Small intestine (tissue), 7 donors: Measurements from ENCODE around the gene RNF115. TPM values are rescaled to one million over a fixed set of nuclear protein-coding genes. Genes with fewer than 3 reads are reported as not detected.

Experiments
- DNase-seq, 2 donors: peaks; one replicate each; pipeline versions ENCODE4 v3.0.0 to v3.0.0-alpha.2; 2013
- FAIRE-seq: peaks from 2 replicates; lab custom pipeline; 2012; peaks lifted over from hg19 to GRCh38; lab: Jason Lieb, UNC
- H3K27ac ChIP-seq, 3 donors: one replicate each; pipeline ENCODE4 v1.5.1; 2013; ENCODE audit warnings: low read length in 2 of 3, mild to moderate bottlenecking in 2 of 3, control low read depth in 1 of 3, inconsistent platforms in 1 of 3, low read depth in 1 of 3, moderate library complexity in 1 of 3
- H3K27me3 ChIP-seq, 3 donors: one replicate each; pipeline ENCODE4 v1.6.1; 2013; ENCODE audit warnings: low read length in 3 of 3, inconsistent platforms in 1 of 3; ENCODE audit not compliant: control insufficient read depth in 3 of 3, insufficient read depth in 3 of 3
- H3K36me3 ChIP-seq, 3 donors: one replicate each; pipeline ENCODE4 v1.6.1; 2013; ENCODE audit warnings: low read length in 3 of 3, inconsistent platforms in 1 of 3, low read depth in 1 of 3, mild to moderate bottlenecking in 1 of 3, moderate library complexity in 1 of 3; ENCODE audit not compliant: control insufficient read depth in 3 of 3, insufficient read depth in 2 of 3
- H3K4me1 ChIP-seq, 3 donors: one replicate each; pipeline ENCODE4 v1.6.1; 2013; ENCODE audit warnings: low read length in 2 of 3, inconsistent platforms in 1 of 3, low read depth in 1 of 3, mild to moderate bottlenecking in 1 of 3, moderate library complexity in 1 of 3; ENCODE audit not compliant: control insufficient read depth in 3 of 3, insufficient read depth in 2 of 3
- H3K4me3 ChIP-seq, 3 donors: one replicate each; pipeline ENCODE4 v1.5.1; 2013; ENCODE audit warnings: low read length in 3 of 3, control low read depth in 1 of 3, inconsistent platforms in 1 of 3, low read depth in 1 of 3, mild to moderate bottlenecking in 1 of 3, moderate library complexity in 1 of 3
- H3K9me3 ChIP-seq, 2 donors: one replicate each; pipeline ENCODE4 v1.6.1; 2013; ENCODE audit warnings: low read depth in 1 of 2, low read length in 1 of 2; ENCODE audit not compliant: control insufficient read depth in 2 of 2, insufficient read depth in 1 of 2
- WGBS, 3 donors: extraction: QIAGEN DNeasy Blood & Tissue Kit; methylation state at CpG; one replicate each; pipeline ENCODE4 v1.1.7; 2013; 5-methylcytosine and 5-hydroxymethylcytosine counted together
- polyA plus RNA-seq, 4 donors: library from polyadenylated mRNA; stranded (reverse) in 3 of 4; unstranded in 1 of 4; fragments of 200-250 nt in 3 of 4; fragments of 120-200 nt in 1 of 4; gene quantifications; one replicate each; pipeline versions ENCODE4 v1.2.1 to v1.2.3, GENCODE V29; 2013
- donor health status: healthy with polysubstance abuse.
- donor health status: control.
- donor health status: control.
- donor health status: Bipolar disorder and iron deficiency.
- donor health status: healthy.

RNF115 gene
- polyA plus RNA-seq, 4 donors: 2.7 to 12.3 (median 4.0) TPM

GRCh38 chr1:145706086-145706664 is 117.7 kb downstream of the RNF115 start:
- H3K27me3 ChIP-seq: no peaks in the 10 kb centered on the region
- WGBS, 3 donors: 21 to 71% (median 37%) methylated on average over 2 of the region's 2 CpGs
- H3K4me1 ChIP-seq: peaks cover 0 to 36% (median 5%) of the 10 kb centered on the region in 3 donors
- peak overlapping the region in 2 of 3 donors; percentile 74 to 93 for H3K27ac ChIP-seq
- peak overlapping the region in 2 of 3 donors; percentile 48 to 65 for H3K4me3 ChIP-seq
- peaks cover 0 to 2% (median 0%) of the 10 kb centered on the region in 3 donors for H3K36me3 ChIP-seq
- FAIRE-seq (no peak), DNase-seq (peak; percentile 41 to 64)
- H3K9me3 ChIP-seq: no peaks in the 10 kb centered on the region

GRCh38 chr1:145705622-145706021 is 118.3 kb downstream of the RNF115 start:
- H3K36me3 ChIP-seq: peaks cover 0 to 2% (median 0%) of the 10 kb centered on the region in 3 donors
- H3K4me1 ChIP-seq: peaks cover 0 to 31% (median 5%) of the 10 kb centered on the region in 3 donors
- H3K27ac ChIP-seq: no peak overlapping the region
- WGBS, 3 donors: 90 to 93% (median 92%) methylated on average over 7 of the region's 7 CpGs
- H3K27me3 ChIP-seq: no peaks in the 10 kb centered on the region
- peak overlapping the region in 1 of 3 donors; percentile 65 for H3K4me3 ChIP-seq
- no peak for FAIRE-seq
- no peak for DNase-seq
- H3K9me3 ChIP-seq: no peaks in the 10 kb centered on the region

GRCh38 chr1:145702826-145703225 is 121.1 kb downstream of the RNF115 start:
- 83 to 89% (median 88%) methylated on average over 7 of the region's 7 CpGs for WGBS, 3 donors
- Histone ChIP-seq H3K9me3 (no peaks in the 10 kb centered on the region), H3K27me3 (no peaks in the 10 kb centered on the region), H3K4me1 (peaks cover 0 to 11% (median 5%) of the 10 kb centered on the region in 3 donors), H3K36me3 (peaks cover 0 to 5% (median 0%) of the 10 kb centered on the region in 3 donors), H3K4me3 (no peak overlapping the region), H3K27ac (no peak overlapping the region)
- DNase-seq (no peak), FAIRE-seq (no peak)

GRCh38 chr1:145702052-145702451 is 121.8 kb downstream of the RNF115 start:
- no peak for FAIRE-seq
- H3K36me3 ChIP-seq: peaks cover 0 to 5% (median under 1%) of the 10 kb centered on the region in 3 donors
- DNase-seq: peak in 1 of 2 donors; percentile 54
- no peak overlapping the region for H3K27ac ChIP-seq
- H3K27me3 ChIP-seq: no peaks in the 10 kb centered on the region
- H3K4me3 ChIP-seq: no peak overlapping the region
- no peaks in the 10 kb centered on the region for H3K9me3 ChIP-seq
- 71 to 84% (median 77%) methylated on average over 2 of the region's 2 CpGs for WGBS, 3 donors
- H3K4me1 ChIP-seq: peaks cover 0 to 4% (median 2%) of the 10 kb centered on the region in 3 donors

- no peaks in the 10 kb centered on the region for H3K9me3 ChIP-seq
- DNase-seq: no peak
- H3K27ac ChIP-seq: no peak overlapping the region
- no peak for FAIRE-seq
- no peaks in the 10 kb centered on the region for H3K27me3 ChIP-seq
- H3K4me1 ChIP-seq: peaks cover 0 to 2% (median 0%) of the 10 kb centered on the region in 3 donors
- no peak overlapping the region for H3K4me3 ChIP-seq
- 83 to 98% (median 92%) methylated on average over 2 of the region's 2 CpGs for WGBS, 3 donors
- peaks cover 0 to 8% (median 7%) of the 10 kb centered on the region in 3 donors for H3K36me3 ChIP-seq
These were observed 122.5 kb downstream of the RNF115 start for GRCh38 chr1:145701306-145701862.

- FAIRE-seq (no peak), DNase-seq (no peak)
- peaks cover 0 to 2% (median 0%) of the 10 kb centered on the region in 3 donors for H3K4me1 ChIP-seq
- no peaks in the 10 kb centered on the region for H3K27me3 ChIP-seq
- no peak overlapping the region for H3K4me3 ChIP-seq
- WGBS, 3 donors: 95 to 97% (median 95%) methylated on average over 3 of the region's 3 CpGs
- no peaks in the 10 kb centered on the region for H3K9me3 ChIP-seq
- peaks cover 0 to 14% (median 7%) of the 10 kb centered on the region in 3 donors for H3K36me3 ChIP-seq
- H3K27ac ChIP-seq: no peak overlapping the region
These were observed 127.3 kb downstream of the RNF115 start for GRCh38 chr1:145696630-145696960.

GRCh38 chr1:145695821-145696629 is 127.9 kb downstream of the RNF115 start:
- no peaks in the 10 kb centered on the region for H3K9me3 ChIP-seq
- peaks cover 0 to 11% (median 7%) of the 10 kb centered on the region in 3 donors for H3K36me3 ChIP-seq
- peaks cover 0 to under 1% (median under 1%) of the 10 kb centered on the region in 3 donors for H3K4me1 ChIP-seq
- H3K4me3 ChIP-seq: no peak overlapping the region
- WGBS, 3 donors: 82 to 85% (median 84%) methylated on average over 5 of the region's 5 CpGs
- FAIRE-seq: no peak
- no peak overlapping the region for H3K27ac ChIP-seq
- no peak for DNase-seq
- H3K27me3 ChIP-seq: no peaks in the 10 kb centered on the region

GRCh38 chr1:145692785-145693443 is 131.0 kb downstream of the RNF115 start:
- FAIRE-seq (no peak), DNase-seq (no peak)
- WGBS, 3 donors: 89 to 94% (median 91%) methylated on average over 11 of the region's 11 CpGs
- H3K4me1 ChIP-seq: peaks cover 4 to 11% (median 5%) of the 10 kb centered on the region in 3 donors
- H3K27me3 ChIP-seq: no peaks in the 10 kb centered on the region
- no peaks in the 10 kb centered on the region for H3K9me3 ChIP-seq
- H3K4me3 ChIP-seq: no peak overlapping the region
- no peak overlapping the region for H3K27ac ChIP-seq
- H3K36me3 ChIP-seq: peaks cover 0 to 18% (median 7%) of the 10 kb centered on the region in 3 donors
